ENCODE results near the gene CHRNG. TPM values are rescaled to one million over a fixed set of nuclear protein-coding genes. Genes with fewer than 3 reads are reported as not detected.

The CHRNG gene
- total and polyA plus RNA-seq, 2 experiments from 2014 or later: not detected

DNA sequence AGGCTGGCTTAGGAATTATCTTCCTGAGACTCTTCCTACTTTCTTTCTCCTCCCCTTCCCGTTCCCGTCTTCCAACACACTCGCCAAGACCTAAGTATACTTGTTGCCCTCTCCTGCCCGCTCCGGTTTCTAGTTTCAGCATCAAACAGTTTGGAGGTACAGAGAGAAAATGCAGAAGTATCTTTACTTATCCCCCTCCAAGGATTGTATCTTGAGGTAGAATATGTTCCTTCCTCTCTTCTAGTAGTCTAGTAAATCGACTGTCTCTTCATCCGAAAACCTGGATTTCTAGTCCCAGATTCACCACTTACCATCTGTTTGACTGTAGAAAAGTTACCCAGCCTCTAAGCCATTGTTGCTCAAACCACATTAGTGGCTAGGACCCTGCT lies 11.8 kb downstream of the CHRNG start:
- H3K4me1 ChIP-seq (ENCODE audit: insufficient read depth): peaks cover 12% of the 10 kb centered on the region
- H3K79me2 ChIP-seq (replicated peaks; ENCODE audit: insufficient read depth): peaks cover 88% of the 10 kb centered on the region
- H3K9me2 ChIP-seq (ENCODE audit: insufficient read depth): no peaks in the 10 kb centered on the region
- no peaks in the 10 kb centered on the region for H3K27me3 ChIP-seq (ENCODE audit: insufficient read depth)
- TF ChIP-seq, protein P1, sequence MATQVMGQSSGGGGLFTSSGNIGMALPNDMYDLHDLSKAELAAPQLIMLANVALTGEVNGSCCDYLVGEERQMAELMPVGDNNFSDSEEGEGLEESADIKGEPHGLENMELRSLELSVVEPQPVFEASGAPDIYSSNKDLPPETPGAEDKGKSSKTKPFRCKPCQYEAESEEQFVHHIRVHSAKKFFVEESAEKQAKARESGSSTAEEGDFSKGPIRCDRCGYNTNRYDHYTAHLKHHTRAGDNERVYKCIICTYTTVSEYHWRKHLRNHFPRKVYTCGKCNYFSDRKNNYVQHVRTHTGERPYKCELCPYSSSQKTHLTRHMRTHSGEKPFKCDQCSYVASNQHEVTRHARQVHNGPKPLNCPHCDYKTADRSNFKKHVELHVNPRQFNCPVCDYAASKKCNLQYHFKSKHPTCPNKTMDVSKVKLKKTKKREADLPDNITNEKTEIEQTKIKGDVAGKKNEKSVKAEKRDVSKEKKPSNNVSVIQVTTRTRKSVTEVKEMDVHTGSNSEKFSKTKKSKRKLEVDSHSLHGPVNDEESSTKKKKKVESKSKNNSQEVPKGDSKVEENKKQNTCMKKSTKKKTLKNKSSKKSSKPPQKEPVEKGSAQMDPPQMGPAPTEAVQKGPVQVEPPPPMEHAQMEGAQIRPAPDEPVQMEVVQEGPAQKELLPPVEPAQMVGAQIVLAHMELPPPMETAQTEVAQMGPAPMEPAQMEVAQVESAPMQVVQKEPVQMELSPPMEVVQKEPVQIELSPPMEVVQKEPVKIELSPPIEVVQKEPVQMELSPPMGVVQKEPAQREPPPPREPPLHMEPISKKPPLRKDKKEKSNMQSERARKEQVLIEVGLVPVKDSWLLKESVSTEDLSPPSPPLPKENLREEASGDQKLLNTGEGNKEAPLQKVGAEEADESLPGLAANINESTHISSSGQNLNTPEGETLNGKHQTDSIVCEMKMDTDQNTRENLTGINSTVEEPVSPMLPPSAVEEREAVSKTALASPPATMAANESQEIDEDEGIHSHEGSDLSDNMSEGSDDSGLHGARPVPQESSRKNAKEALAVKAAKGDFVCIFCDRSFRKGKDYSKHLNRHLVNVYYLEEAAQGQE (IDR thresholded peaks at IDR 0.05; ENCODE audit: unreplicated experiment): no peak
- TF ChIP-seq POLR2AphosphoS5 (IDR thresholded peaks at IDR 0.05; ENCODE audit: low read depth) (no peak), EZH2 (IDR thresholded peaks at IDR 0.05; ENCODE audit: low read depth, unreplicated experiment) (no peak)
- Mint-ChIP-seq H3K4me3 (peak overlapping the region; percentile 99), H3K36me3 (ENCODE audit: low read depth) (peaks cover 56% of the 10 kb centered on the region), H3K27ac (peak overlapping the region; percentile 80), H3K27me3 (ENCODE audit: insufficient read depth, low read depth, poor library complexity) (peaks cover 5% of the 10 kb centered on the region), H3K9me3 (peaks cover 15% of the 10 kb centered on the region; the same call in 2 of the 3 replicates), H3K4me1 (peaks cover 15% of the 10 kb centered on the region)
- DNase-seq (ENCODE audit: low spot score): no peak
- peaks cover 14% of the 10 kb centered on the region for H3K36me3 ChIP-seq (ENCODE audit: insufficient read depth)
- peak overlapping the region; percentile 98 for H3K27ac ChIP-seq (ENCODE audit: low read depth)
- peak overlapping the region; percentile 80; the same call in 1 of the 2 replicates for H2AFZ ChIP-seq
- peak overlapping the region; percentile 96 for H3K4me2 ChIP-seq
- H4K20me1 ChIP-seq (replicated peaks; ENCODE audit: insufficient read depth): peaks cover 36% of the 10 kb centered on the region
- H3K4me3 ChIP-seq: peak overlapping the region; percentile 96
- peaks cover 8% of the 10 kb centered on the region for H3F3A ChIP-seq (replicated peaks; ENCODE audit: low read depth)
- peak; percentile 9; the same call in 2 of the 3 replicates for ATAC-seq

- H3K4me1 ChIP-seq (ENCODE audit: insufficient read depth): peaks cover 12% of the 10 kb centered on the region
- Mint-ChIP-seq H3K27ac (no peak overlapping the region; the same call in 1 of the 2 replicates), H3K9me3 (peaks cover 15% of the 10 kb centered on the region; the same call in 2 of the 3 replicates), H3K4me1 (peaks cover 15% of the 10 kb centered on the region), H3K27me3 (ENCODE audit: insufficient read depth, low read depth, poor library complexity) (peaks cover 5% of the 10 kb centered on the region), H3K36me3 (ENCODE audit: low read depth) (peaks cover 55% of the 10 kb centered on the region), H3K4me3 (peak overlapping the region; percentile 99)
- peak overlapping the region; percentile 96 for H3K4me2 ChIP-seq
- H4K20me1 ChIP-seq (replicated peaks; ENCODE audit: insufficient read depth): peaks cover 39% of the 10 kb centered on the region
- H2AFZ ChIP-seq: no peak overlapping the region
- H3K79me2 ChIP-seq (replicated peaks; ENCODE audit: insufficient read depth): peaks cover 89% of the 10 kb centered on the region
- H3F3A ChIP-seq (replicated peaks; ENCODE audit: low read depth): peaks cover 8% of the 10 kb centered on the region
- peak overlapping the region; percentile 96 for H3K4me3 ChIP-seq
- ATAC-seq (no peak), DNase-seq (ENCODE audit: low spot score) (no peak)
- no peaks in the 10 kb centered on the region for H3K9me2 ChIP-seq (ENCODE audit: insufficient read depth)
- no peaks in the 10 kb centered on the region for H3K27me3 ChIP-seq (ENCODE audit: insufficient read depth)
- no peak overlapping the region for H3K27ac ChIP-seq (ENCODE audit: low read depth)
- H3K36me3 ChIP-seq (ENCODE audit: insufficient read depth): peaks cover 14% of the 10 kb centered on the region
- TF ChIP-seq, protein P1 (IDR thresholded peaks at IDR 0.05; ENCODE audit: unreplicated experiment): no peak
- no peak for TF ChIP-seq EZH2phosphoT487 (IDR thresholded peaks at IDR 0.05; ENCODE audit: unreplicated experiment)
- TF ChIP-seq ZNF331 (CRISPR knock-in tag; IDR thresholded peaks at IDR 0.05; ENCODE audit: low read depth): no peak
- TF ChIP-seq, protein P2, sequence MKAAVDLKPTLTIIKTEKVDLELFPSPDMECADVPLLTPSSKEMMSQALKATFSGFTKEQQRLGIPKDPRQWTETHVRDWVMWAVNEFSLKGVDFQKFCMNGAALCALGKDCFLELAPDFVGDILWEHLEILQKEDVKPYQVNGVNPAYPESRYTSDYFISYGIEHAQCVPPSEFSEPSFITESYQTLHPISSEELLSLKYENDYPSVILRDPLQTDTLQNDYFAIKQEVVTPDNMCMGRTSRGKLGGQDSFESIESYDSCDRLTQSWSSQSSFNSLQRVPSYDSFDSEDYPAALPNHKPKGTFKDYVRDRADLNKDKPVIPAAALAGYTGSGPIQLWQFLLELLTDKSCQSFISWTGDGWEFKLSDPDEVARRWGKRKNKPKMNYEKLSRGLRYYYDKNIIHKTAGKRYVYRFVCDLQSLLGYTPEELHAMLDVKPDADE (IDR thresholded peaks at IDR 0.05): no peak
- no peak for TF ChIP-seq POLR2AphosphoS5 (IDR thresholded peaks at IDR 0.05; ENCODE audit: low read depth)
- no peak for TF ChIP-seq ZNF114 (CRISPR knock-in tag; IDR thresholded peaks at IDR 0.05)
- TF ChIP-seq CREB1 (CRISPR knock-in tag; IDR thresholded peaks at IDR 0.05; ENCODE audit: low read depth): no peak
These were observed 12.3 kb downstream of the CHRNG start for GRCh38 chr2:232551776-232552175.
